ENCODE results near the gene GPD2.

DNA sequence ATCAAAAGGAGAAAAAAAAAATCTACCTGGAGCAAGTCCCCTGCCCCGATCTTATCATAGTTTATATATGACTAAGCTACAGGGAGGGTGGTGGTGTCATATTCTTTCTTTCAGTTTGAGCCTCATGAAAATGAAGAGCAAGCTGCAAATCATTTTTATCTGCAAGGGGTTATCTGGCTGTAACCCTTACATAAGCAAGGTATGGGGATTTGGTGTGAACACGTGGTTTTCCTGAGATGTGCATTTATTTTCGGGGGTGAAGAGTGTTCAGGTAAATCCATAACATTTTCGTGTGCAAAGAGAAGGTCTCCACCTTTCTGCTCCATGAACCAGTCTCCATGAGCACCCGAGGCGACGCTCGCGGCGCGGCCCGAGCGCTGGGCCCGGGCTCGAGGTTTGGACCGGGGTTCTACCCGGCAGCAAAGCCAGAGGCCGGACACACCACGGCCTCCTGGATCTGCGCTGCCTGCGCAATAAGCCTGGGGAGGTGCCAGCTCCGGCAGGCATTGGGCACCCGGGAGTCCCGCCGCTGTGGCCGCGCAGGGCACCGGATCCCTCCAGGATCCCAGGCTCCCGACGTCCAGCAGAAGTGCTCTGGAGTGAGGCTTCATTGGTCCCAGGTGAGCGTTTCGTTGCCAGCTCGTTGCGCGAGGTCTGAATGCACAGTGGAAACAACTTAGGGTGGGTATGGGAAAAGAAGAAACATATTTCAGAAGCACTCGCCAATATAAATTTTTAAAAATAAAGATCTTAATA, 36.1 kb upstream of the GPD2 start:
- TF ChIP-seq, protein P1, sequence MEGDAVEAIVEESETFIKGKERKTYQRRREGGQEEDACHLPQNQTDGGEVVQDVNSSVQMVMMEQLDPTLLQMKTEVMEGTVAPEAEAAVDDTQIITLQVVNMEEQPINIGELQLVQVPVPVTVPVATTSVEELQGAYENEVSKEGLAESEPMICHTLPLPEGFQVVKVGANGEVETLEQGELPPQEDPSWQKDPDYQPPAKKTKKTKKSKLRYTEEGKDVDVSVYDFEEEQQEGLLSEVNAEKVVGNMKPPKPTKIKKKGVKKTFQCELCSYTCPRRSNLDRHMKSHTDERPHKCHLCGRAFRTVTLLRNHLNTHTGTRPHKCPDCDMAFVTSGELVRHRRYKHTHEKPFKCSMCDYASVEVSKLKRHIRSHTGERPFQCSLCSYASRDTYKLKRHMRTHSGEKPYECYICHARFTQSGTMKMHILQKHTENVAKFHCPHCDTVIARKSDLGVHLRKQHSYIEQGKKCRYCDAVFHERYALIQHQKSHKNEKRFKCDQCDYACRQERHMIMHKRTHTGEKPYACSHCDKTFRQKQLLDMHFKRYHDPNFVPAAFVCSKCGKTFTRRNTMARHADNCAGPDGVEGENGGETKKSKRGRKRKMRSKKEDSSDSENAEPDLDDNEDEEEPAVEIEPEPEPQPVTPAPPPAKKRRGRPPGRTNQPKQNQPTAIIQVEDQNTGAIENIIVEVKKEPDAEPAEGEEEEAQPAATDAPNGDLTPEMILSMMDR (conservative IDR thresholded peaks at IDR 0.05; ENCODE audit: low read length), result no peak
- no peak for TF ChIP-seq EZH2phosphoT487 (IDR thresholded peaks at IDR 0.05; ENCODE audit: borderline replicate concordance)
